ENCODE data around the gene TRAK1.
"Not testable (repeated sequence)": the region's sequence is repeated elsewhere in the genome, so short reads cannot be mapped to it uniquely, and the experiment has no call there.

The TRAK1 gene

GRCh38 chr3:42090973-42091731 is at the start of gene TRAK1:
TSS of gene TRAK1 (plus strand) at chr3:42091357. CDS start at chr3:42091470, 113 bp downstream.
- peak; percentile 87 for DNase-seq (ENCODE audit: low spot score)

GRCh38 chr3:42042747-42043098 is 48.4 kb upstream of the TRAK1 start:
- DNase-seq (ENCODE audit: low spot score), result no peak

GRCh38 chr3:42043099-42043813 is 47.9 kb upstream of the TRAK1 start:
- DNase-seq (ENCODE audit: low spot score), result no peak

GRCh38 chr3:42045708-42046243 is 45.4 kb upstream of the TRAK1 start:
- DNase-seq (ENCODE audit: low spot score), result no peak

GRCh38 chr3:42048526-42048925 is 42.6 kb upstream of the TRAK1 start:
- DNase-seq (ENCODE audit: low spot score), result not testable (repeated sequence)

- no peak for DNase-seq (ENCODE audit: low spot score)
Measured at GRCh38 chr3:42050126-42050525, 41.0 kb upstream of the TRAK1 start.

GRCh38 chr3:42051384-42052131 is 39.6 kb upstream of the TRAK1 start:
- no peak for DNase-seq (ENCODE audit: low spot score)

- no peak for DNase-seq (ENCODE audit: low spot score)
Measured at GRCh38 chr3:42052132-42052483, 39.0 kb upstream of the TRAK1 start.

GRCh38 chr3:42052484-42053351 is 38.4 kb upstream of the TRAK1 start:
- peak; percentile 99 for DNase-seq (ENCODE audit: low spot score)

- DNase-seq (ENCODE audit: low spot score), result no peak
Measured at GRCh38 chr3:42053476-42053875, 37.7 kb upstream of the TRAK1 start.

- DNase-seq (ENCODE audit: low spot score), result no peak
Measured at GRCh38 chr3:42055291-42055690, 35.9 kb upstream of the TRAK1 start.

- DNase-seq (ENCODE audit: low spot score), result no peak
Measured at GRCh38 chr3:42056840-42057239, 34.3 kb upstream of the TRAK1 start.

GRCh38 chr3:42057561-42058211 is 33.5 kb upstream of the TRAK1 start:
- no peak for DNase-seq (ENCODE audit: low spot score)

GRCh38 chr3:42061025-42061712 is 30.0 kb upstream of the TRAK1 start:
- no peak for DNase-seq (ENCODE audit: low spot score)

GRCh38 chr3:42061713-42062380 is 29.3 kb upstream of the TRAK1 start:
- DNase-seq (ENCODE audit: low spot score), result no peak

- DNase-seq (ENCODE audit: low spot score), result no peak
Measured at GRCh38 chr3:42062464-42062863, 28.7 kb upstream of the TRAK1 start.

- DNase-seq (ENCODE audit: low spot score), result no peak
Measured at GRCh38 chr3:42063888-42064287, 27.3 kb upstream of the TRAK1 start.

GRCh38 chr3:42066516-42067181 is 24.5 kb upstream of the TRAK1 start:
- no peak for DNase-seq (ENCODE audit: low spot score)

GRCh38 chr3:42067326-42067725 is 23.8 kb upstream of the TRAK1 start:
- no peak for DNase-seq (ENCODE audit: low spot score)

All from pons (tissue), 1 donor.